Right lobe of liver (tissue), 6 donors: ENCODE results near the gene WASF3. TPM values are rescaled to one million over a fixed set of nuclear protein-coding genes. Genes with fewer than 3 reads are reported as not detected.

ENCODE experiments used
- ATAC-seq, 4 donors: fragments of 200-7000 bp; cut with Tn5 transposase; one replicate each; pipeline ENCODE4 v1.9.1; 2020; ENCODE audit warnings: mild to moderate bottlenecking in 4 of 4, moderate library complexity in 4 of 4
- DNase-seq, 3 donors: peaks; one replicate each; pipeline ENCODE4 v3.0.0-alpha.2; 2020
- H3K27ac ChIP-seq, 3 donors: fragments of 200-600 bp; one replicate each; pipeline ENCODE4 v1.8.0; 2022
- H3K27me3 ChIP-seq, 2 donors: fragments of 200-600 bp; one replicate each; pipeline ENCODE4 v1.8.0; 2022
- H3K36me3 ChIP-seq, 4 donors: fragments of 200-600 bp; sonication (generic) in 1 of 4; one replicate each; pipeline versions ENCODE4 v1.5.1 to v1.8.0; 2017 to 2022; ENCODE audit warnings: control low read depth in 1 of 4
- H3K4me1 ChIP-seq, 4 donors: fragments of 200-600 bp; sonication (generic) in 1 of 4; one replicate each; pipeline versions ENCODE4 v1.5.1 to v1.8.0; 2017 to 2022; ENCODE audit warnings: control low read depth in 1 of 4
- H3K4me3 ChIP-seq, 3 donors: fragments of 200-600 bp; one replicate each; pipeline ENCODE4 v1.8.0; 2022
- H3K9me3 ChIP-seq, 4 donors: fragments of 200-600 bp; sonication (generic) in 1 of 4; one replicate each; pipeline versions ENCODE4 v1.5.1 to v1.8.0; 2017 to 2022; ENCODE audit warnings: control low read depth in 1 of 4
- POLR2A ChIP-seq: fragments of 450-650 bp; IDR thresholded peaks from one replicate; pipeline ENCODE4 v1.6.1; 2017; ENCODE audit warnings: antibody characterized with exemption, mild to moderate bottlenecking
- WGBS: methylation state at CpG from one replicate; pipeline ENCODE4 v1.1.6; 2018; ENCODE audit warnings: low coverage, low lambda C conversion rate; ENCODE audit not compliant: insufficient coverage; ENCODE audit errors: missing lambda C conversion rate; 5-methylcytosine and 5-hydroxymethylcytosine counted together
- intact Hi-C, 2 donors: fragments of 100-400 bp; cut with DNase I; formaldehyde crosslinking; loops; one replicate each; pipeline versions ENCODE4 v1.11.2 to v1.14.1; 2022
- total RNA-seq, 6 experiments: library from RNA; depleted of rRNA in 2 of 6; stranded (reverse); fragments of >200 nt in 2 of 6; fragmentation: NEBNext Ultra II Directional in 3 of 6; extraction: Animal tissue kit (Norgen Biotek cat#: 25700) in 3 of 6; gene quantifications; one replicate each; pipeline versions ENCODE4 v1.1.0 to v1.2.4, GENCODE V29; 2016 to 2023
- TF ChIP-seq, protein P1 (sequence below), 4 donors: fragments of 200-600 bp in 3 of 4; fragments of 450-650 bp in 1 of 4; IDR thresholded peaks; one replicate each; pipeline versions ENCODE4 v1.5.1 to v1.8.0; 2016 to 2022; ENCODE audit warnings: antibody characterized with exemption in 4 of 4, mild to moderate bottlenecking in 2 of 4
- donor health status: DM: no; HTN: yes; CAD: no.
- donor health status: DM: no; HTN: no; CAD: no.
- donor health status: DM: no; HTN: no; CAD: no.
- donor health status: DM: no; HTN: yes; CAD: no.
- donor health status: DM: no; HTN: yes; CAD: no.

WASF3 gene
- total RNA-seq, 6 experiments from 2014 or later = 5.8 to 14.5 (median 8.3) TPM

DNA sequence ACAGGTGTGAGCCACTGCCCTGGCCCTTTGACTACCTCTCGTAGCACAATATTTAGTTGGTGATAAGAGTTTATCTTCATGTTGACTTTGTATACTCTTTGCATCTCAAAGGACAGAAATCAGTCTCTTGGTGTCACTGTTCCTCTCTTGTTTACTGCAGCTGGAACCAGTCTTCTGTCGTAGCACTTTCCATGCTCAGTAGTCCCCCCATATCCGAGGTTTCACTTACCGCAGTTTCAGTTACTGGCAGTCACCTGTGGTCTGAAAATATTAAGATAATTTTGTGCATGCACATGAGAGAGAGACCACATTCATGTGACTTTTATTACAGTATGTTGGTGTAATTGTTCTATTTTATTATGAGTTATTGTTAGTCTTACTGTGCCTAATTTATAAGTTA lies 49.1 kb downstream of the WASF3 start:
- no peak for DNase-seq
- ATAC-seq = peak; percentile 10 to 54 (median 33)
- H3K36me3 ChIP-seq = no peaks in the 10 kb centered on the region
- 39% methylated on average over 4 of the region's 4 CpGs for WGBS
- no peaks in the 10 kb centered on the region for H3K9me3 ChIP-seq
- H3K4me3 ChIP-seq = no peak overlapping the region
- H3K27ac ChIP-seq = no peak overlapping the region
- H3K4me1 ChIP-seq = peaks cover 0 to 17% (median 7%) of the 10 kb centered on the region in 4 donors
- intact Hi-C loops = no loop called here
- TF ChIP-seq POLR2A = no peak
- TF ChIP-seq, protein P1, sequence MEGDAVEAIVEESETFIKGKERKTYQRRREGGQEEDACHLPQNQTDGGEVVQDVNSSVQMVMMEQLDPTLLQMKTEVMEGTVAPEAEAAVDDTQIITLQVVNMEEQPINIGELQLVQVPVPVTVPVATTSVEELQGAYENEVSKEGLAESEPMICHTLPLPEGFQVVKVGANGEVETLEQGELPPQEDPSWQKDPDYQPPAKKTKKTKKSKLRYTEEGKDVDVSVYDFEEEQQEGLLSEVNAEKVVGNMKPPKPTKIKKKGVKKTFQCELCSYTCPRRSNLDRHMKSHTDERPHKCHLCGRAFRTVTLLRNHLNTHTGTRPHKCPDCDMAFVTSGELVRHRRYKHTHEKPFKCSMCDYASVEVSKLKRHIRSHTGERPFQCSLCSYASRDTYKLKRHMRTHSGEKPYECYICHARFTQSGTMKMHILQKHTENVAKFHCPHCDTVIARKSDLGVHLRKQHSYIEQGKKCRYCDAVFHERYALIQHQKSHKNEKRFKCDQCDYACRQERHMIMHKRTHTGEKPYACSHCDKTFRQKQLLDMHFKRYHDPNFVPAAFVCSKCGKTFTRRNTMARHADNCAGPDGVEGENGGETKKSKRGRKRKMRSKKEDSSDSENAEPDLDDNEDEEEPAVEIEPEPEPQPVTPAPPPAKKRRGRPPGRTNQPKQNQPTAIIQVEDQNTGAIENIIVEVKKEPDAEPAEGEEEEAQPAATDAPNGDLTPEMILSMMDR (IDR thresholded peaks at IDR 0.05) = peak in 1 of 4 donors; percentile 7
- no peaks in the 10 kb centered on the region for H3K27me3 ChIP-seq

DNA sequence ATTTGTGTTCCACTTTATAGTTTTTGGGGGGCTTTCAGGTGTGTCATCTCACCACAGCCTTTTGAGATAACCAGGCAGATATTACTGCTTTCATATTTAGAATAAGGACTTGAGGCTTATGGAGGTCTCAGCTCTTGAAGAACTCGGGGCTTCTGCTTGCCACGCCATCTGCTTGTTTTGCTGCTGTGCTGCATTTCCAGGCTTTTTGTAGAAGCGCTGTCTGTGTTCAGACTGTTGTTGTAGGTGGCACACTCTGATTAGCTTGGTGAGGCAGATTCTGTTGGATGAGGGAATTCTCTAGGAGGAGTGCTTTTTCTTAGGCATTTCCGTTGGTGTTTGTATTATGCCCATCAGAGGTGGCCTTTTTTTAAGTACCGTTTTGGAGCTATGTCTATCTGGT lies 57.2 kb downstream of the WASF3 start:
- 34% methylated on average over 2 of the region's 5 CpGs for WGBS

DNA sequence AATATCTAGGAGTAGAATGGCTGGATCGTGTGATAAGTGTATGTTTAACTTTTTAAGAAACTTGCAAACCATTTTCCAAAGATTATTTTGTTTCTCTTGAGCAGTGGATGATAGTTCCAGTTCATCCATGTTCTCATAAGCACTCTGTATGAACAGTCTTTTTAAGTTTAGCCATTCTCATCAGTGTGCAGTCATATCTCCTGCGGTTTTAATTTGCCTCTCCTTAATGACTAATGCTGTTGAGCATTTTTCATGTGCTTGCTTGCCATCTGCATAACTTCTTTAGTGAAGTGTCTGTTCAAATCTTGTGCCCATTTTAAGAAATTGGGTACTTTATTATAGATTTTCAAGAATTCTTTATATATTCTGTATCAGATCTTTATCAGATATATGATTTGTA lies 58.6 kb downstream of the WASF3 start:
- Histone ChIP-seq H3K27ac (no peak overlapping the region), H3K27me3 (no peaks in the 10 kb centered on the region), H3K4me1 (peaks cover 0 to 3% (median 0%) of the 10 kb centered on the region in 4 donors), H3K9me3 (no peaks in the 10 kb centered on the region), H3K4me3 (no peak overlapping the region), H3K36me3 (no peaks in the 10 kb centered on the region)
- ATAC-seq = no peak
- intact Hi-C loops = no loop called here
- no peak for DNase-seq
- 72% methylated on average over 2 of the region's 2 CpGs for WGBS
- TF ChIP-seq POLR2A = no peak
- TF ChIP-seq, protein P1 (IDR thresholded peaks at IDR 0.05) = no peak

More for the DNA sequence above, 57.2 kb downstream of the WASF3 start:
- ATAC-seq = no peak
- Histone ChIP-seq H3K36me3 (no peaks in the 10 kb centered on the region), H3K9me3 (no peaks in the 10 kb centered on the region), H3K4me3 (no peak overlapping the region), H3K27me3 (no peaks in the 10 kb centered on the region), H3K27ac (no peak overlapping the region), H3K4me1 (no peaks in the 10 kb centered on the region)
- intact Hi-C loops = no loop called here
- TF ChIP-seq POLR2A = no peak
- TF ChIP-seq, protein P1 (IDR thresholded peaks at IDR 0.05) = no peak
- no peak for DNase-seq

DNA sequence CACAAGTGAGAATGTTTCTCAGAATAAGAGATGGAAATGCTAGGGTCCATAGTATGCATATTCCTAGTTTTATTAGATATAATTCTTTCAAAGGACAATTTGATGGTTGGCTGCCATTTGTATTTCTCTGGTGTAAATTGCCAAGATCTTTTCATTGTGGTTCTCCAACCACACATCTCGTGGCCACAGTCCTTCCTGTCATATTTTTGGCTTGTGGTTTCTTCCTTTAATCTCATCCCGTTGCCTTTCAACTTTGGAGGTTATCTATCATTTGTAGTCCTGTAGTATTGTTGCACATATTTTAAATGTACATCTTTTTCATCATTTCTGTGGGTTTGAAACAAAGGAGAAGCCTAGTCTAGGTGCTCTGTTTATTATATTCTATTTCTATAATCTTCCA lies 61.2 kb downstream of the WASF3 start:
- H3K4me1 ChIP-seq = peaks cover 0 to 3% (median 0%) of the 10 kb centered on the region in 4 donors
- TF ChIP-seq, protein P1 (IDR thresholded peaks at IDR 0.05) = no peak
- TF ChIP-seq POLR2A = no peak
- WGBS = 48% methylated on average over 2 of the region's 2 CpGs
- ATAC-seq (no peak), DNase-seq (no peak)
- no peak overlapping the region for H3K27ac ChIP-seq
- H3K27me3 ChIP-seq = no peaks in the 10 kb centered on the region
- no peaks in the 10 kb centered on the region for H3K36me3 ChIP-seq
- intact Hi-C loops = no loop called here
- H3K4me3 ChIP-seq = no peak overlapping the region
- no peaks in the 10 kb centered on the region for H3K9me3 ChIP-seq

DNA sequence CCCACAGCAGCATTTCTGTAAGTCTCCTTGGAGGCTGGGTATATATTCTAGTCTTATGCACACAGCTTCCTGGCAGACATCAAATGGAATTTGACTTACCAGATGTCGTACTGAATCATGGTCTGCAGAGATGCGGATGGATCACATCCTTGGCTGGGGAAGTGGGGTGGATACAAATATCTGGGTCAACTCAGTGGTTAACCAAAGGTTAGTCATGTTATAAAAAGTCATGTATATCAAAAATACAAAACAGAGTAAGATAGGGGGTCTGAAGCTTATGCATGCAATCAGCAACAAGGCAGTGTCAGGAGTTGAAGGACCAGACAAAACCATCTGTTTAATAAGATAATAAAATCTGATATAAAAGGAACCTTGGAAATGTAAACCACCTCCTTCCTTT lies 61.9 kb downstream of the WASF3 start:
- Histone ChIP-seq H3K27me3 (no peaks in the 10 kb centered on the region), H3K9me3 (peaks cover 0 to 1% (median 0%) of the 10 kb centered on the region in 4 donors), H3K27ac (no peak overlapping the region), H3K4me3 (no peak overlapping the region), H3K36me3 (no peaks in the 10 kb centered on the region), H3K4me1 (peaks cover 0 to 3% (median 0%) of the 10 kb centered on the region in 4 donors)
- no peak for TF ChIP-seq POLR2A
- TF ChIP-seq, protein P1 (IDR thresholded peaks at IDR 0.05) = no peak
- intact Hi-C loops = no loop called here
- WGBS = 52% methylated on average over 2 of the region's 2 CpGs
- DNase-seq = no peak
- no peak for ATAC-seq
